Upper lobe of left lung (tissue), 6 donors: ENCODE data around the gene TGIF1. TPM values are rescaled to one million over a fixed set of nuclear protein-coding genes. Genes with fewer than 3 reads are reported as not detected.

Source experiments
- ATAC-seq, 2 donors: fragments of 200-7000 bp; cut with Tn5 transposase; one replicate each; pipeline ENCODE4 v1.9.1; 2022; ENCODE audit warnings: mild to moderate bottlenecking in 2 of 2, moderate library complexity in 2 of 2; ENCODE audit not compliant: low FRiP score in 2 of 2
- DNase-seq, 2 donors: peaks; one replicate each; pipeline ENCODE4 v3.0.0-alpha.2; 2019 to 2020
- H3K27ac ChIP-seq, 4 donors: fragments of 200-600 bp; sonication (generic); one replicate each; pipeline ENCODE4 v1.5.1; 2016 to 2019
- H3K27me3 ChIP-seq, 4 donors: fragments of 200-600 bp; sonication (generic); one replicate each; pipeline ENCODE4 v1.5.1; 2017 to 2019
- H3K36me3 ChIP-seq, 4 donors: fragments of 200-600 bp; sonication (generic); one replicate each; pipeline ENCODE4 v1.5.1; 2016 to 2019
- H3K4me1 ChIP-seq, 4 donors: fragments of 200-600 bp; sonication (generic); one replicate each; pipeline ENCODE4 v1.5.1; 2018 to 2019
- H3K4me3 ChIP-seq, 4 donors: fragments of 200-600 bp; sonication (generic); one replicate each; pipeline ENCODE4 v1.5.1; 2017 to 2019; ENCODE audit warnings: mild to moderate bottlenecking in 2 of 4, moderate library complexity in 1 of 4
- H3K9me3 ChIP-seq, 4 donors: fragments of 200-600 bp; sonication (generic); one replicate each; pipeline ENCODE4 v1.5.1; 2018 to 2019
- EP300 ChIP-seq, 4 donors: sonication (generic); formaldehyde crosslinking; IDR thresholded peaks; one replicate each; pipeline ENCODE4 v1.5.1; 2017; ENCODE audit warnings: antibody characterized with exemption in 4 of 4, control low read depth in 2 of 4
- POLR2A ChIP-seq, 4 donors: fragments of 450-650 bp; IDR thresholded peaks; one replicate each; pipeline ENCODE4 v1.5.1; 2016 to 2017; ENCODE audit warnings: antibody characterized with exemption in 4 of 4, mild to moderate bottlenecking in 2 of 4
- POLR2AphosphoS5 ChIP-seq, 2 donors: sonication (generic); formaldehyde crosslinking; IDR thresholded peaks; one replicate each; pipeline ENCODE4 v1.5.1; 2017; ENCODE audit warnings: antibody characterized with exemption in 2 of 2
- WGBS, 2 donors: methylation state at CpG; one replicate each; pipeline ENCODE4 v1.1.5; 2017 to 2018; 5-methylcytosine and 5-hydroxymethylcytosine counted together
- total RNA-seq, 6 donors: library from RNA; depleted of rRNA in 4 of 6; stranded (reverse); fragments of >200 nt in 4 of 6; gene quantifications; one replicate each; pipeline versions ENCODE4 v1.1.0 to v1.2.1, GENCODE V29; 2016 to 2021
- TF ChIP-seq, protein P1 (sequence below), 6 experiments: fragments of 450-650 bp in 4 of 6; fragments of 200-600 bp in 2 of 6; sonication (generic) in 2 of 6; IDR thresholded peaks; one replicate each; pipeline ENCODE4 v1.5.1; 2016 to 2019; ENCODE audit warnings: antibody characterized with exemption in 6 of 6
- donor health status: DM: no; HTN: no; CAD: no; lungs with moderate emphysema.
- donor health status: DM: no; HTN: yes; CAD: no; lungs with severe emphysema.

Gene TGIF1
- total RNA-seq, 6 donors from 2014 or later, result 55.8 to 87.0 (median 64.8) TPM

DNA sequence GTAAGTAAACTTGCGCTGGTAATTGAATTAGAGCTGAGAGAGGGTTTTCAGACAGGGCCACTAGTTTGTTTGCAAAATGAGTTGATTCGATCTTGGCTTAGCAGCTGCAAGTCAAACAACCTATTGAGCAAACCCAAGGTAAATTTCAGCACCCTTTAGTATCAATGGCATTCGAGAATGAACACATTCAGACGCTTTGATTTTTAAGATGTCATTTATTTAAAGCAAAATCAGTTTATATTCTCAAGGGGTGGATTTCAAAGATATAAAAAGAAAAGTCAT, 44.2 kb downstream of the TGIF1 start:
- Histone ChIP-seq H3K4me1 (peaks cover 1 to 5% (median 5%) of the 10 kb centered on the region in 4 donors), H3K36me3 (no peaks in the 10 kb centered on the region), H3K9me3 (no peaks in the 10 kb centered on the region), H3K27me3 (peaks cover 0 to 6% (median 2%) of the 10 kb centered on the region in 4 donors), H3K4me3 (no peak overlapping the region), H3K27ac (no peak overlapping the region)
- no peak for DNase-seq
- ATAC-seq, result no peak
- TF ChIP-seq POLR2A (IDR thresholded peaks at IDR 0.05), result no peak
- TF ChIP-seq, protein P1, sequence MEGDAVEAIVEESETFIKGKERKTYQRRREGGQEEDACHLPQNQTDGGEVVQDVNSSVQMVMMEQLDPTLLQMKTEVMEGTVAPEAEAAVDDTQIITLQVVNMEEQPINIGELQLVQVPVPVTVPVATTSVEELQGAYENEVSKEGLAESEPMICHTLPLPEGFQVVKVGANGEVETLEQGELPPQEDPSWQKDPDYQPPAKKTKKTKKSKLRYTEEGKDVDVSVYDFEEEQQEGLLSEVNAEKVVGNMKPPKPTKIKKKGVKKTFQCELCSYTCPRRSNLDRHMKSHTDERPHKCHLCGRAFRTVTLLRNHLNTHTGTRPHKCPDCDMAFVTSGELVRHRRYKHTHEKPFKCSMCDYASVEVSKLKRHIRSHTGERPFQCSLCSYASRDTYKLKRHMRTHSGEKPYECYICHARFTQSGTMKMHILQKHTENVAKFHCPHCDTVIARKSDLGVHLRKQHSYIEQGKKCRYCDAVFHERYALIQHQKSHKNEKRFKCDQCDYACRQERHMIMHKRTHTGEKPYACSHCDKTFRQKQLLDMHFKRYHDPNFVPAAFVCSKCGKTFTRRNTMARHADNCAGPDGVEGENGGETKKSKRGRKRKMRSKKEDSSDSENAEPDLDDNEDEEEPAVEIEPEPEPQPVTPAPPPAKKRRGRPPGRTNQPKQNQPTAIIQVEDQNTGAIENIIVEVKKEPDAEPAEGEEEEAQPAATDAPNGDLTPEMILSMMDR (IDR thresholded peaks at IDR 0.05), result no peak
- no peak for TF ChIP-seq POLR2AphosphoS5 (IDR thresholded peaks at IDR 0.05)
- no peak for TF ChIP-seq EP300 (IDR thresholded peaks at IDR 0.05)
- 88 to 92% methylated on average over 4 of the region's 4 CpGs for WGBS, 2 donors

DNA sequence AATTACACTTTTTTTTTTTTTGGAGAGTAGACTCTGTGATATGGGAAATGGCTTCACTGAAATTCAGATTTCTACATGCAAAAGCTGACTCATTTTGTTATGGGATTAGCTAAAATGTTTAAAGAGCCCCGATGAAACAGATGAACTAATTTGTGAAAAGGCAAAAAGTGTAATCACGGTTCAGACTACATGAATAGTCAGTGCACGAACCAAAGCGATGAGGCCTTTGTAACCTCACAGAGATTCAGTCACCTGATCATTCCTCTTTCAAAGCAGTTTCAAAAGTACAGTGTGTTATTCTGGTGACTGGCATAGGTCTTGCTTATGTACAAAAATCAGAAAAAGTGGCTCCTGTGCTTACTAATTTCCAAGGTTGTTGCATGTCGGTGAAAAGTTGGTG, 44.6 kb downstream of the TGIF1 start:
- 90 to 92% methylated on average over 5 of the region's 5 CpGs for WGBS, 2 donors
- no peak for ATAC-seq
- no peaks in the 10 kb centered on the region for H3K9me3 ChIP-seq
- H3K4me3 ChIP-seq, result no peak overlapping the region
- no peaks in the 10 kb centered on the region for H3K36me3 ChIP-seq
- TF ChIP-seq EP300 (IDR thresholded peaks at IDR 0.05), result no peak
- peaks cover 5 to 9% (median 9%) of the 10 kb centered on the region in 4 donors for H3K4me1 ChIP-seq
- DNase-seq, result no peak
- H3K27ac ChIP-seq, result no peak overlapping the region
- H3K27me3 ChIP-seq, result peaks cover 0 to 6% (median 2%) of the 10 kb centered on the region in 4 donors

DNA sequence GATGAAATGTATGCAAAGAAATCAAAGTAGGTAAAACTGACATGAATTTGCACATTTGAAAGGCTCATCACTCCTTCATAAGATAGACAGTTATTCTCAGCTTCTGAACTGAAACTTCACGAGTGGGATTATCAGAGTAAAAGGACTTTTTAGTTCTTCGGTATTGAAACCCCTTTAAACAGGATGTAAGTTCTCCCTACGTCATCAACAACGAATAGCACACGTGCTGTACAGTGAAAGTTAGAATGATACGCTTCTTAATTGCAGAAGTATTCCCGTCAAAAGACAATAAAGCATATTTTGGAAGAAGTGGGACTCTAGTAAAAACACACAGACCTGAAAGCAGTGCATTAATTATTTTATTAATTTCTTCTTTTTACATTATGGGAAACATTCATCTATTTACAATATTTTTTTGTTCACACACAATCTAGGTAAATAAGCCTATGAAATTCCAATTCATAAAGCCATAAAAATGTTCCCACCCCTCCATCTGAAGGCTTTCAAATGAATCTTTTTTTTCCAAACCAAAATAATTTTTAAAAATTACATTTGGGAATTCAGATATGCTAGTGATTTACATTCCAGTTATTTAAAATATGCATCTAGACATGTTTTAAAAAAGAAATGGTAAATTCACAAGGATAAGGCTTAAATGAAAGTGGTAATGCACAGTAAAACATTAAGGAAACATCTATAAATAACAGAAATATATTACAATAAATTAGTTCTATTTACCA, 45.9 kb downstream of the TGIF1 start:
- TF ChIP-seq POLR2A (IDR thresholded peaks at IDR 0.05) (no peak), POLR2AphosphoS5 (IDR thresholded peaks at IDR 0.05) (no peak), EP300 (IDR thresholded peaks at IDR 0.05) (no peak)
- TF ChIP-seq, protein P1 (IDR thresholded peaks at IDR 0.05), result no peak
- Histone ChIP-seq H3K4me3 (no peak overlapping the region), H3K36me3 (no peaks in the 10 kb centered on the region), H3K27ac (no peak overlapping the region), H3K9me3 (no peaks in the 10 kb centered on the region), H3K27me3 (peaks cover 0 to 6% (median 2%) of the 10 kb centered on the region in 4 donors), H3K4me1 (peaks cover 7 to 14% (median 10%) of the 10 kb centered on the region in 4 donors)
- WGBS, 2 donors, result 82% methylated on average over 7 of the region's 7 CpGs
- ATAC-seq, result no peak
- no peak for DNase-seq

DNA sequence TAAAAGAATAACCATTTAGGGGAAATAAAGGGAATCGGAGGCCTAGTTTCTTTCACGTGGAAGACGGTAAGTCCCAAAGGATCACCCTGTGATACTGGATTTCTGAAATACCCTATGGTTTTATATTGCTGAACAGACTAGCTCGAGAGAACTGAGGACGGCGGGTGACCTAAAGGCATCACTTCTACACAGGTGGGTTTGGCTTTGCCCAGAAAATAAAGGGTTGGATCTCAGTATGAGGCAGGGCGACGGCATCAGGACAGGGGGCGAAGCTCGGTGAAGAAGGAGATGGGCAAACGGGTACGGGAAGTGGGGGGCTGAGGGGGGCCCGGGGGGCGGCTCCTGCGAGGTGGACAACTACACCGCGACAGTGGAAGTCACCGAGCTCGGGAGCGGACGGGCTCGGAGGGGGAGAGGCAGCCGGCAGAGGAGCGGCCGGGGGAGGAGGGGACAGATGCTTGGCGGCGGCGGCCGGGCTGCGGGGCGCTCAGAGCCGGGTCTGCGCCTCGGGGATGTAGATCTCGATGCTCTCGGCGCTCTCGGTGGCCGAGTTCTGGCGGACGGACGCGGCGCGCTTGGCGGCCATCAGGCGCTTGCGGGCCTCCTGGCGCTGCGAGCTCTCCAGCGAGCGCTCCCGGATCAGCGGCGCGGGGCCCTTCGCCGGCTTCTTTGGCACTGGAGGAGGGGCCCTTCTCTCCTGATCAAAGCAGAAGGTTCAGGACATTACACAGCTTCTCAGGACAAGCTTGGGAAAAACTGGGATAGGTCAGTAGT, 48.9 kb downstream of the TGIF1 start:
- Histone ChIP-seq H3K27me3 (peaks cover 0 to 6% (median 2%) of the 10 kb centered on the region in 4 donors), H3K4me3 (peak overlapping the region in 3 of 4 donors; percentile 38 to 48 (median 42)), H3K36me3 (no peaks in the 10 kb centered on the region), H3K4me1 (peaks cover 7 to 14% (median 10%) of the 10 kb centered on the region in 4 donors), H3K9me3 (no peaks in the 10 kb centered on the region), H3K27ac (no peak overlapping the region)
- TF ChIP-seq POLR2AphosphoS5 (IDR thresholded peaks at IDR 0.05) (no peak), EP300 (IDR thresholded peaks at IDR 0.05) (no peak), POLR2A (IDR thresholded peaks at IDR 0.05) (no peak)
- TF ChIP-seq, protein P1 (IDR thresholded peaks at IDR 0.05), result no peak
- WGBS, 2 donors, result 23 to 28% methylated on average over 42 to 53 of the region's 58 CpGs
- peak in 1 of 2 donors; percentile 90 for DNase-seq
- peak; percentile 15 to 87 for ATAC-seq

DNA sequence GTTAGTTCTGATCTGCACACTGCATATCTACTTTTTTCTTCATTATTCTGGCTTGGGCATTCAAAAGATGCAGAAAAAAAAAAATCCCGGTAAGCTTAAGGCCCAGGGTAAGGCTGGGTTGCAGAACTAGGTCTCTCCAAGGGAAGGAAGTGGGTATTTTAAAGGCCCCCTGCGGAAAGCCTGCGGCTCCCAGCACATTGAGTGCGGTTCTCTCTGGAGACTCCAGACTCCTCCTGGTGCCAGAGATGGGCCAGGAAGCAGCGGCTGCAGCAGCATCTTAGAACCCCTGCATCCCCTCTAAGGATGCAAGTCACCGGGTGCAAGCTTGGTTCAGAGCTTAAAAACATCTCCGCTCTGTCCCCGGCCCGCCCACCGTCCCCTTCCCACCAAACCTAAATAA, 49.5 kb downstream of the TGIF1 start:
- Histone ChIP-seq H3K27me3 (peaks cover 0 to 6% (median 2%) of the 10 kb centered on the region in 4 donors), H3K36me3 (no peaks in the 10 kb centered on the region), H3K27ac (no peak overlapping the region), H3K4me3 (peak overlapping the region in 3 of 4 donors; percentile 38 to 48 (median 42)), H3K4me1 (peaks cover 7 to 14% (median 10%) of the 10 kb centered on the region in 4 donors), H3K9me3 (no peaks in the 10 kb centered on the region)
- 16 to 27% methylated on average over 10 of the region's 10 CpGs for WGBS, 2 donors
- ATAC-seq (peak; percentile 26 to 40), DNase-seq (no peak)
- TF ChIP-seq, protein P1 (IDR thresholded peaks at IDR 0.05), result no peak
- TF ChIP-seq EP300 (IDR thresholded peaks at IDR 0.05), result no peak
- no peak for TF ChIP-seq POLR2A (IDR thresholded peaks at IDR 0.05)
